GM19239 (cell line): Measurements from ENCODE around the gene UBE2K.
"Not testable (repeated sequence)": the region's sequence is repeated elsewhere in the genome, so short reads cannot be mapped to it uniquely, and the experiment has no call there.

Experiments
- DNase-seq: peaks from one replicate; pipeline ENCODE4 v3.0.0; 2011; ENCODE audit warnings: low spot score; ENCODE audit not compliant: insufficient read length
- FAIRE-seq: peaks from 2 replicates; lab custom pipeline; 2011; peaks lifted over from hg19 to GRCh38; lab: Jason Lieb, UNC

The UBE2K gene

GRCh38 chr4:39697740-39698423 is at the start of gene UBE2K:
TSS of gene UBE2K (plus strand) at chr4:39698136. CDS start at chr4:39698328, 192 bp downstream.
- peak; percentile 80 for DNase-seq
- peak; percentile 58 for FAIRE-seq

GRCh38 chr4:39648213-39648612 is 49.7 kb upstream of the UBE2K start:
- no peak for FAIRE-seq
- DNase-seq: no peak

- FAIRE-seq: no peak
- no peak for DNase-seq
These were observed 48.9 kb upstream of the UBE2K start for GRCh38 chr4:39648827-39649558.

- FAIRE-seq (no peak), DNase-seq (no peak)
These were observed 48.2 kb upstream of the UBE2K start for GRCh38 chr4:39649639-39650265.

GRCh38 chr4:39651586-39651985 is 46.4 kb upstream of the UBE2K start:
- FAIRE-seq, DNase-seq: not testable (repeated sequence)

GRCh38 chr4:39655211-39655610 is 42.7 kb upstream of the UBE2K start:
- DNase-seq: no peak
- no peak for FAIRE-seq

GRCh38 chr4:39655876-39656275 is 42.1 kb upstream of the UBE2K start:
- FAIRE-seq (peak; percentile 71), DNase-seq (no peak)

- not testable (repeated sequence) for DNase-seq
- FAIRE-seq: peak; percentile 8
These were observed 41.3 kb upstream of the UBE2K start for GRCh38 chr4:39656638-39657037.

GRCh38 chr4:39657465-39657864 is 40.5 kb upstream of the UBE2K start:
- FAIRE-seq: peak; percentile 85
- no peak for DNase-seq

- no peak for FAIRE-seq
- no peak for DNase-seq
These were observed 39.2 kb upstream of the UBE2K start for GRCh38 chr4:39658756-39659155.

GRCh38 chr4:39660045-39660444 is 37.9 kb upstream of the UBE2K start:
- no peak for DNase-seq
- peak; percentile 42 for FAIRE-seq

GRCh38 chr4:39660757-39661156 is 37.2 kb upstream of the UBE2K start:
- DNase-seq (no peak), FAIRE-seq (no peak)

GRCh38 chr4:39662683-39663082 is 35.3 kb upstream of the UBE2K start:
- no peak for FAIRE-seq
- DNase-seq: no peak

- FAIRE-seq (peak; percentile 21), DNase-seq (no peak)
These were observed 32.9 kb upstream of the UBE2K start for GRCh38 chr4:39664828-39665731.

GRCh38 chr4:39667706-39668105 is 30.2 kb upstream of the UBE2K start:
- FAIRE-seq (no peak), DNase-seq (no peak)

- DNase-seq (no peak), FAIRE-seq (peak; percentile 42)
These were observed 29.0 kb upstream of the UBE2K start for GRCh38 chr4:39668887-39669286.

- DNase-seq, FAIRE-seq: not testable (repeated sequence)
These were observed 27.6 kb upstream of the UBE2K start for GRCh38 chr4:39670296-39670695.

- not testable (repeated sequence) for DNase-seq, FAIRE-seq
These were observed 22.3 kb upstream of the UBE2K start for GRCh38 chr4:39675681-39676080.

GRCh38 chr4:39681003-39681402 is 16.9 kb upstream of the UBE2K start:
- not testable (repeated sequence) for DNase-seq, FAIRE-seq

- peak; percentile 80 for FAIRE-seq
- DNase-seq: no peak
These were observed 15.8 kb upstream of the UBE2K start for GRCh38 chr4:39682138-39682537.
